HG03354 (cell line): ENCODE results near the gene DDX10.
A peak's percentile ranks its signal among the peaks of the same experiment; 100 is the strongest.
"Not testable (repeated sequence)": the region's sequence is repeated elsewhere in the genome, so short reads cannot be mapped to it uniquely, and the experiment has no call there.

ENCODE experiments used
- ATAC-seq: cut with Tn5 transposase; IDR thresholded peaks from one replicate; pipeline ENCODE4 v1.9.1; 2021; ENCODE audit warnings: mild to moderate bottlenecking; ENCODE audit not compliant: unreplicated experiment, poor library complexity, severe bottlenecking

Gene DDX10

DNA sequence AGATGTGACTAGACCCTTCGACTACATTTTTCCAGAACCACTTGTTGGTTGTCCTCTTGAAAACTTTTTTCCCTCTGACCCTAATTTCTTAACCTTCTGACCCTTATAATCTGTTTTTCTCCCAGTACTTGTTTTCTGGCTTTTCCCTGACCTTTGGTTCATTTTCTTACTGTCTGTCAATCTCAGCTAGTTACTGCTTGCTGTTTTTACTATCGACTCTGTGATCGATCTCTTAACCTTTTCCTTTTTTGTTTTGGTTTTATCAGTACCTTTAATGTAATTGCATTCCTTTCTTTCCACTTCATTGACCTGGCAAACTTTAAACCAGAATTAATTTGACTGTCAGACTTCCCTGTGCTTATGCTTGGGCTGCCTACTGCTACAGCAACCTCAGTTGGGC, 92.8 kb downstream of the DDX10 start:
- ATAC-seq = no peak

DNA sequence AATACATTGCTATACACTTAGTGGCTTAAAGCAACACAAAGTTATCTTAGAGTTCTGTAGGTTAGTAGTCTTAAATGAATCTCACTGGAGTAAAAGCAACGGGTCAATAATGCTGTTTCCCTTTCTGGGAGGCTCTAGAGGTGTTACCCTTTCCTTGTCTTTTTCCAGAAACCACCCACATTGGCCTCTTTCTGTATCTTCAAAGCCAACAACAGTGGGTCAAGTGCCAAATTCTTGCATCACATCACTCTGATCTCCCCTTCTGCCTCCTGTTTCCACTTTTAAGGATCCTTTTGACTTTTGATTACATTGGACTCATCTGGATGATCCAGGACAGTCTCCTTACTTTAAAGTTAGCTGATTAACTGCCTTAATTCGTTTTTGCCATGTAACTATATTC, 93.6 kb downstream of the DDX10 start:
- no peak for ATAC-seq

DNA sequence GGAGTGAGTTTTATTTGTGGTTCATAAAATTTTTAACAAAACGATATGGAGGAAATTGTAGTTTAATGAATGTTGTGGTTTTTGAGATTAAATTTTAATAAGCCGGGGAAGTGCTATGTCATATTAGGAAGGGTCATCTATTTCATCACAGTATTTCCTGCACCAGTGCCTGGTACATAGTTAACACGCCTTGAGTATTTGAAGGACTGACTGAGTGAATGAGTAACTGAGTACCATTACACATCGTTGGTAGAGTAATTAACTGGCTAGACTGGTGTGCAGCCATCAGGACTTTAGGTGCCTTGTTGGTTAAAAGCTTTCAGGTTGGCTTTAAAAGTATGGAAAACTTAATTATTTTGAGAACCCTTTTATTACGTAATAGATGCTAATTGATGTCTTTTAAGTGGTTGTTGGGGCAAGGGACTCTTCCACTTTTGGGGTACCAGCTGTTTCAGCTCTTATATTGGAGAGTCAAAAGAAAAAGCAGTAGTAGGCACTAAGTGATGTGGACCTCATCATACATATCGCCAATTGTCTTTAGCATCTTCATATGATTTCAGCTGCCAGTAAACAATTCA, 101.8 kb downstream of the DDX10 start:
- ATAC-seq = no peak

DNA sequence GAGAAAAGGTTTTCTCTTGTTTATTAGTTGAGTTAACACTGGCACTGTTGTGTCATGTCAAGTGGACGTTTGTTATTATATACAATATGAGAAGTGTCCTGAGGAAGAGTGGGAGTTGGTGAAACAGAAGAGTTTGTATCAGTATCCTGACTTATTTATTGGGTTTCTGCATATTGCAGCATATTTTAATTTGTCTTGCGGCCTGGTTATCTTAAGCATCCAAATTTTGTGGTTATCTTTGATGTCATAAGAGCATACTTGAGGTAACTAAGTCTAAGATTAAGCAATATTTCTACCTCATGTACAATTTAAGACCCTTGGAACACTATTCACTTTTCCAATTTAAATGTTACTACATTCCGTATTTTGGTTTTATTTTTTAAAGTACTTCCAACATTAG, 103.5 kb downstream of the DDX10 start:
- ATAC-seq = no peak

DNA sequence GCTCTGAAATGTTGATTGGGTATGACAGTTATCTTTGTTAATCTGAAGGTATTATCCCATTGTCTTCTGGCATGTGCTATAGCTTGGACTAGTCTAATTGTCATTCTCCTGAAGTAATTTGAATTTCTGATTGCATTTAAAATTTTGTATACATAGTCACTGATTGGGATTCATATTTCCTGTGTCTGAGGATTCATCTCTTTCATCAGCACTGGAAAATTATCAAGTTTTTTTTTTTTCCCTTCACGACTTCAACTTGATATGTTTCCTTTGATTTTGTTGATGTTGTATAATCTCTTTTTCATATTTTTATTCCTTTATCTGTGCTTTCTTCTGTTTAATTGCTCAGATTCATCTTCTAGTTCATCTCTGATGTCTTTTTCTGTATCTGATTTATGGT, 104.1 kb downstream of the DDX10 start:
- ATAC-seq = no peak

DNA sequence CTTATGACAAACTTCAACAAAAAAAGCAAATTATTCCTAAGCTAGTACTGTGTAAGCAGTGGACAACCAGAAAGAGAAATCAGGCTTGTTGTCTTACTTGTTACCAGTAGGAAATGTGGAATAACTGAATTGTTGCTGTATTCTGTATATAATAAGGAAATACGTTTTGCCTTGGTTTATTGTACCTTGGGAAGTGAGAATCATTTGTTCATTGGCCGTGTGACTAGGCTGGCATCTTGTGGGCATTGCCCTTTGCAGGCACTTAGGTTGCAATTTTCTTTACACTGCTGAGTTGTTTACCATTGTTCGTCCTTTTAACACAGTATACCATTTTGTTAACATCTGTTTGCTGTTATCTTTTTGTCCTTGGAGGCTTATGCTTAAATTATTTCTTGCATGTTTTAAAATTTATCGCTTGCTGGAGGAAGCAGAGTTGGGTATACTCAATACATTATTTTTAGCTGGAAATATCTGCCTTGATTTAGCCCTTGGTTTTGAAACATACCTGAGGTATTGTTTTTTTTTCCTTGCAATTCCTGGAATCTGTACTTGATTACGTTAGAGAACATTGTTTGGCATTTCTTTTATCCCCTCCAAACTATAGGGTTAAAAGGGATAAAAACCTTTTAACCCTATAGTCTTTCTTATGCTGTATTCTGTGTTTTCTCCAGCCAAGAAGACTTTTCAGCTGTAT, 109.3 kb downstream of the DDX10 start:
- ATAC-seq = no peak

DNA sequence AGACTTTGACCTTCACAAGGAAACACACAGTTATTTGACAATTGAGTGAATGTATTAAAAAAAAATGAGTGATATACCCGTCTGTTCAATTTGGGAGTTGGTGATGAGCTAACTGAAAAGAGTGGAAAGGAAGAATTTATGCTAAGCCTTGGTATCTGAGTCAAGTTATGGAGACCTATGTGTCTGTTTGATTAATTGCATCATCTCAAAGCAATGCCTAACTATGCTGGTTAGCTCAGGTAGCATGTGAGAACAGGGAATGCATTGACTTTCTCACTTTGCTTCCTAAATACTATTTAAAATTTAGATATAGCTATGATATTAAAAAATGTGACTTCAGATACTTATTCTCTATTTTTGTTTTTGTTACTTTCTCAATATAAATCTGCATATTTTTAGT, 110.5 kb downstream of the DDX10 start:
- ATAC-seq = no peak

DNA sequence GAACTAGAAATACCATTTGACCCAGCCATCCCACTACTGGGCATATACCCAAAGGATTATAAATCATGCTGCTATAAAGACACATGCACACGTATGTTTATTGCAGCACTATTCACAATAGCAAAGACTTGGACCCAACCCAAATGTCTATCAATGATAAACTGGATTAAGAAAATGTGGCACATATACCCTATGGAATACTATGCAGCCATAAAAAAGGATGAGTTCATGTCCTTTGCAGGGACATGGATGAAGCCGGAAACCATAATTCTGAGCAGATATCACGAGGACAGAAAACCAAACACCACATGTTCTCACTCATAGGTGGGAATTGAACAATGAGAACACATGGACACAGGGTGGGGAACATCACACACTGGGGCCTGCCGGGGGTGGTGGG, 114.3 kb downstream of the DDX10 start:
- ATAC-seq = not testable (repeated sequence)

DNA sequence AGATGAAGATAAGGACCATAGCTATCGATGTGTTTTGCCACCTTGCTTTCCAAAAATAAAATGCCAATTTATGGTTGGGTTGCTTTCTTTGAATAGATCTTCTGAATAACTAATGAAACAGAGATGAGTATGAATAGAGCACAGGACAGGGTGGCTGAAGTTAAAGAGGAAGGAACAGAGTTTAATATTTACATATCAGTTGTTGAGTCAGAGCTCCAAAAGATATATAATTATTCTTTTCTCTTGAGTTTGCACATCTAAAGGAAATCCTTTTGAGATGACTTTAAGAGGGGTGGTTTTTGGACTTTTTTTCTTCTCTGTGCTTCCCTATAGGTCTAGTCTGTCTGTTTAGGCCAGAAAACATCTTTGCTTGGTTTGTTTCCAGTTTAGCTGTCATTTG, 115.2 kb downstream of the DDX10 start:
- no peak for ATAC-seq

DNA sequence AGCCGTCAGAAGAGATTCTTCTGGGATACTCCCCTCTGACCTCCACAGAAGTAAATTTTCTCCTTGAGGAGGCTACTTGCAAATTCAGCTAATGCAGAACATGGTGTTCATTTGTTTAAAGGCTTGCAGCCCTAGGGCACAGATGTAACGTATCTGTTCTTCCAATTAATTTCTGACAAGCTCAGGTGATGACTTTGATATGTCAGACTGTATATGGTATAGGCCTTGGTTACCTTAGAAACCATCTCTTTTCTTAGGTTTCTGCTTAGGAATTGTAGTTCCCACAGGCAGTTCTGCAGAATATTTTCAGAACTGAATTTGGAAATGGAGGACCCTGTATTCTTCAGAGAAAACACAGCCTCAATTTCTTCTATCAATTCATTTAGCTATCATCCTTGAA, 117.1 kb downstream of the DDX10 start:
- no peak for ATAC-seq

DNA sequence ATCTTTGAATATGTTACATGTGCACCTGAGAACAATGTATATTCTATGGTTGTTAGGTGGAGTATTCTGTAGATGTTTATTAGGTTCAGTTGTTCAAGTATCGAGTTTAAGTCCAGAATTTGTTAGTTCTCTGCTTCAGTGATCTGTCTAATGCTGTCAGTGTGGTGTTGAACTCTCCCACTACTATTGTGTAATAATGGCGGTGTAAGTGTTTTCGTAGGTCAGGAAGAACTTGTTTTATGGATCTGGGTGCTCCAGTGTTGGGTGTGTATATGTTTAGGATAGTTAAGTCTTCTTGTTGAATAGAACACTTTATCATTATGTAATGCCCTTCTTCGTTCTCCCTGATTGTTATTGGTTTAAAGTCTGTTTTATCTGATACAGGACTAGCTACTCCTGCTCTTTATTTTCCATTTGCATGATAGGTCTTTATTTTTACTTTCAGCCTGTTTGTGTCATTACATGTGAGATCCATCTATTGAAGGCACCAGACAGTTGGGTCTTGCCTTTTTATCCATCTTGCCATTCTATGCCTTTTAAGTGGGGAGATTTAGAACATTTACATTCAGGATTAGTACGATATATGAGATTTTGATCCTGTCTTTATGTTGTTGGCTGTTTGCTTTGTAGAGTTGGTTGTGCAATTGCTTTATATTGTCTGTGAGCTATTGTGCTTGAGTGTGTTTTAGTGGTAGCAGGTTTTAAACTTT, 121.6 kb downstream of the DDX10 start:
- no peak for ATAC-seq

DNA sequence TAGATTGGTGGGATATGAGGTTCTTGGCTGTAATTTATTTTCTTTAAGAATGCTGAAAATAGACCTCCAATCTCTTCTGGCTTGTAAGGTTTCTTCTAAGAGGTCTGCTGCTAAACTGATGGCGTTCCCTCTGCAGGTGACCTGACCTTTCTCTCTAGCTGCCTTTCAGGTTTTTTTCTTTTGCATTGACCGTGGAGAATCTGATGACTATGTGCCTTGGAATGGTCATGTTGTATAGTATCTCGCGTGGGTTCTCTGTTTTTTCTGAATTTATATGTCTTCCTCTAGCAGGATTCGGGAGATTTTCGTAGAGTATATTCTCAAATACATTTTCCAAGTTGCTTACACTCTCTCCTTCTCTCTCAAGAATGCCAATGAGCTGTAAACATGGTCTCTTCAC, 122.2 kb downstream of the DDX10 start:
- no peak for ATAC-seq

DNA sequence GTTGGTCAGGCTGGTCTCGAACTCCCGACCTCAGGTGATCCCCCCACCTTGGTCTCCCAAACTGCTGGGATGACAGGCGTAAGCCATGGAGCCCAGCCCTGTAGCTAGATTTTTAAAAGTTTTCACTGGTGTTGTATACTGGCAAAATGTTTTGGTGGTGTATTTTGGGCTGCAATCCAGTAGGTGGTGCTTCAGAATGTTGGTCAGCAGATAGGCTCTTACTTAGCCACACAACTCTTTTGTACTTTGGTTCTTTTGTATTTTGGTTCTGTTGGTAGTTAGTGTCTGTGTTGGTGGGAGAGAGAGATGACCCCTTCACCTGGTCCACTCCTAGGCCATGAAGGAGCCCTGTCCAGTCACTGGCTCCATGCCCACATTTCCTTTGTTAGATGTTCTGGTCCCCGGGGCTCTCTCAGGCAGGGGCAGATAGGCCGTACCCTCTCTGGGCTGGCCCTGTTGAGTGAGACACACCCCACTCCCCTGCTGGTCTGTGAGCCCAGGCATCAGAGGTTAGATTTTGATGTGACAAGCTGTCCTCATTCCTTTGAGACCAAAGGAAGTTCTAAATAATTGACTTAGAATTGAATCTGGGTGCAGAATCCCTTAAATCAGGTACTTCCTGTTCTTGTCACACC, 123.8 kb downstream of the DDX10 start:
- ATAC-seq = peak; percentile 76

DNA sequence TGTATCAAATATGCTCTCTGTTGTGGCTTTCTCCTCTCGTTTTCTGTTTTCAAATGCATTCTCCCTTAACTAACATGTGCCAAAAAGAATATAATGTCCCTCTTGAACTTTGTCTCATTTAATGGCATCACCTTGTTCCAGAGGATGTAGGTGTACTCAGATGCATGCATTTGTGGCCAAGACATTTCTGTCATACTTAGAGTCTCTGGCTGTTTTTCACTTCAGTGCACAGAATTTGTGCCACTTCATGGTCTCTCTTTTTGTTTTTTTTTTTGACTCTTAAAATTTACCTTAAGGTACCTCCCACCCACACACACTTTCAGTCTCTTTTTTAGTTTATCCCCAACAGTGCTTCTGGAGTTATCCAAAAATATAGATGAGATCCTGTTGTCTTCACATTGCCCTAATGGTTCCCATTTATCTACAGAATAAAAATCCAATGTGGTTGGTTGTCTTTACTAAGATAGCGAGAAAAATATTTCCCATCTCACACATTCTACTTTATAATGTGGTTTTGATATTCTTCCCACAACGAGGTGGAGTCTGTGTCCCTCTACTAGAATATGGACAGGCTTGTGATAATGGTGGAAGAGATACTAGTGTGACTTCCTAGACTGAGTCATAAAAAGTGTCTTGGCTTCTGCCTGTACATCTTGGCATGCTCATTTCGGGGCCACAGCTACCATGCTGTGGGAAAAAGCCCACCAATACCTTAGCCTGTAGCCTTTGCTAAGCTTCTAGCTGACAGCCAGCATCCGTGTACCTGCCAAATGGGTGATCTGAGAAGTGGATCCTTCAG, 125.8 kb downstream of the DDX10 start:
- ATAC-seq = no peak

DNA sequence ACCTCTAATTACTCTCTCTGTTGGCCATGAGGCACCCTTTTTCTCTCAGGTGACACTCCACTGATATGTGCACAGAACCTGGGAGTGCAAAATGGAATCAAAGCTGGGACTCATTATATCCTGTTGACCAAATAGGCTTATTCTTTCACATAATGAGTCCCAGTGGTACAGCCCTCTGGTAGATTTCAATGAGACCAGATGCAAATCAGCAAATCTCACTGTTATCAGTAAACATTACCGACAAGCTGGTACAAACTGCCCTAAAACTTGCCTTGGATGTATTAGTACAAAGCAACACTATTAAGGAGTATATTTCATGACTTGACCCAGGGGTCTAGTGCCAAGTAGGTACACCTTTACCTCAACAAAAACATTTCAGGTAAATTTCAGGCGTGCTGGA, 128.3 kb downstream of the DDX10 start:
- ATAC-seq = no peak

DNA sequence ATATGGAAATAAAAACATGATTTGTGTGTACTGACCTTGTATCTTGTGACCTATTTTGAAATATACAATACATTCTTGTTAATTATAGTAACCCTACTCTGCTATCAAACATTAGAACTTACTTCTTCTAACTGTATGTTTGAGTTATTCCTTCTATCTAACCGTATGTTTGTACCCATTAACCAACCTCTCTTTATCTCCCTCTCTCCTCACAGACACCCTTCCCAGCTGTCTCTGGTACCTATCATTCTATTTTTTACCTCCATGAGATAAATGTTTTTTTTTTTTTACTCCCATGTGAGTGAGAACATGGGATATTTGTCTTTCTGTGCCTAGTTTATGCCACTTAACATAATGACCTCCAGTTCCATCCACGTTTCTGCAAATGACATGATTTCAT, 128.7 kb downstream of the DDX10 start:
- no peak for ATAC-seq

DNA sequence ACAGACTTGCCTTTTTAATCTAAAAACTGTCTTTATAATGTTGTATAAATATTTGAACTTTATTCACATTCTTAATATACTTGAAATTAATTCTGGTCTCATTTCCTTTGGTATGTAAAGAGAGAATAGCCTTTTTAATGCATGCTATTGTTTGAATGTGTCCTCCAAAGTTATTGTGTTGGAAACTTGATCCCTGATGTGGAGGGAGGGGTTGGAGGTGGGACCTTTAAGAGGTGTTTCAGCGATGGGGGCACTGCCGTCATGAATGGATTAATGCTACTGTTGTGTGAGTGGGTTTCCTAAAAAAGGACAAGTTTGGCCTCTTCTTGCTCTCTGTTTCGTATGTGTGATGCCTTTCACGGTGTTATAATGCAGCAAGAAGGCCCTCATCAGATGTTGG, 131.7 kb downstream of the DDX10 start:
- ATAC-seq = no peak

DNA sequence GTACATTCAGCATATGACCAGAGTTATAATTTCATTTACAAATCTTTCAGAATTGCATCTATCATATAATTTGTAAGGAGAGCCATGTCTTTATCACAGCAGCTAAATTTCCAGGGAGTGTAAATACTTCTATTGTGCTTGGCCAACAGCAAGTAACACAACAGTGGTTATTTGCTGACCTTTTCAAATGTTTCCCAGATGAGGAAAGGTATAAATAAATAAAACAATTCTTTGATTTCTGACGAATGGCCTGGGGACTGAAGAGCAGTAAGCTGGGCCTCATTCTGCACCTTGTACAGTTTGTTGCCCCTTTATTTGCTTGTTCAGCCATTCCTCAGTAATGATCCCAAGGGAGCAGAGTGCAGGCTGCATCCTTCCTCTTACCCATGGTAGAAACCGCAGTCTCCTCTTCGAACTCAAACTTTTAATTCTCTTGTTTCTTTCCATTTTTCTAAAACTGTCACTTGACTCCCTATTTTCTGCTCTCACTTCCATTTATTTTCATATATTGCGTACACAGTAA, 132.8 kb downstream of the DDX10 start:
- no peak for ATAC-seq

DNA sequence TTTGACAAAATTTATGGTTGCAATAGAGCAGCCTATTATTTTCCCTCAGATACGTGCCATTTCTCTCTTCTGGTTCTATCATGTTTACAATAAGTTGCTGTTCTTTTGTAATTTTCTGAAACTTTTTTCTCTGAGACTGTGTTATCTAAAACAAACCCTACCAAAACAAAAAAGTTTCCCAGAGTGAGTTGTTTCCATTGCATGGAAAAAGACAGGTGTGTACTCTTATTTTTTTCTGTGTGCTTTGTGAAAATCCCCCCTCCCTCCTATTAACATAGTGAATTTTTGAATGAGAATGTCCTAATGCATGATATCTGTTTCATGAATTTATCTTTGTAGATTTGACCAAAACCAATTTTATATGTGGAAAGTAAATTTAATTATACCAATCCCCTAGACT, 137.6 kb downstream of the DDX10 start:
- ATAC-seq = no peak

DNA sequence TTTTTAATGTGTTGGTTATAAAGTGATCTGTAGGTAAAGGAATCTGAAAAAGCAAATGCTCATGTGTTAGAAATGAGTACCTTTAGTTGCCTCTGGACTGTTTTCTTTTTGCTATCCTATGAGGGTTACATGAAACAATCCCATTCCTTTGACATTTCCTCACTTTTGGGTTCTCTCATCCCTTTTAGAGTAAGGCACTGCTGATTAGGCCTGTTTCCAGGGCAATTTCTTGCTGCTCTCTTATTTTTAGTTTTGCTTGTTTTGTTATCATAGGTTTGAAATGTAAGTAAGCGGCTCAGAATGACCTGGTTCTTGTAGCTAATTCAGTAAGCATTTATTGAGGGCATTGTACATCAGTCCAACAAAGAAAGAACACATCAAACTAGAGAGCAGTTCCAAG, 138.9 kb downstream of the DDX10 start:
- ATAC-seq = no peak
